CD4-positive, alpha-beta memory T cell (primary cell): Measurements from ENCODE around the gene AP4S1. TPM values are rescaled to one million over a fixed set of nuclear protein-coding genes. Genes with fewer than 3 reads are reported as not detected.

Source experiments
- CTCF ChIA-PET: fragments of 350-600 bp; sonication (Branson Sonifier 250); formaldehyde crosslinking; loops from one replicate; lab custom pipeline; 2021; ENCODE audit warnings: inconsistent platforms; ENCODE audit not compliant: partially characterized antibody; lab: Charles Lee
- POLR2A ChIA-PET: fragments of 350-600 bp; sonication (Branson Sonifier 250); formaldehyde crosslinking; loops from one replicate; lab custom pipeline; 2021; ENCODE audit not compliant: partially characterized antibody; lab: Charles Lee
- DNase-seq, 5 donors: peaks; one replicate each; pipeline versions ENCODE4 v3.0.0 to v3.0.0-alpha.2; 2020 to 2022; ENCODE audit warnings: mixed read lengths in 1 of 5
- H3K27ac ChIP-seq: one replicate; pipeline ENCODE4 v1.7.0; 2013; ENCODE audit warnings: low read depth, low read length
- H3K27me3 ChIP-seq: 2 replicates; pipeline ENCODE4 v1.7.0; 2013; ENCODE audit warnings: mild to moderate bottlenecking, low read length, moderate library complexity; ENCODE audit not compliant: insufficient read depth
- H3K36me3 ChIP-seq: 2 replicates; pipeline ENCODE4 v1.7.0; 2013; ENCODE audit warnings: mild to moderate bottlenecking, low read length, moderate library complexity; ENCODE audit not compliant: insufficient read depth
- H3K4me1 ChIP-seq: 2 replicates; pipeline ENCODE4 v1.7.0; 2013; ENCODE audit warnings: mild to moderate bottlenecking, low read length, moderate library complexity; ENCODE audit not compliant: insufficient read depth
- H3K4me3 ChIP-seq, 2 donors: one replicate each; pipeline ENCODE4 v1.7.0; 2013; ENCODE audit warnings: low read length in 2 of 2, mild to moderate bottlenecking in 1 of 2
- H3K9me3 ChIP-seq, 2 donors: one replicate each; pipeline ENCODE4 v1.7.0; 2013; ENCODE audit warnings: low read length in 2 of 2, control low read depth in 1 of 2; ENCODE audit not compliant: control insufficient read depth in 1 of 2
- H3K27ac Mint-ChIP-seq, 7 donors: one replicate each; pipeline ENCODE4 v1.8.0; 2020 to 2021; ENCODE audit warnings: mixed read lengths in 7 of 7, mild to moderate bottlenecking in 6 of 7, inconsistent platforms in 3 of 7, moderate library complexity in 3 of 7
- H3K27me3 Mint-ChIP-seq, 2 donors: one replicate each; pipeline ENCODE4 v1.8.0; 2020 to 2021; ENCODE audit warnings: mixed read lengths in 2 of 2
- H3K36me3 Mint-ChIP-seq, 2 donors: one replicate each; pipeline ENCODE4 v1.8.0; 2020 to 2021; ENCODE audit warnings: mixed read lengths in 2 of 2, inconsistent platforms in 1 of 2, mild to moderate bottlenecking in 1 of 2
- H3K4me1 Mint-ChIP-seq, 4 donors: one replicate each; pipeline ENCODE4 v1.8.0; 2020 to 2021; ENCODE audit warnings: mixed read lengths in 4 of 4, mild to moderate bottlenecking in 1 of 4
- H3K4me3 Mint-ChIP-seq, 8 donors: one replicate each; pipeline ENCODE4 v1.8.0; 2020 to 2021; ENCODE audit warnings: mixed read lengths in 8 of 8, mild to moderate bottlenecking in 7 of 8, moderate library complexity in 6 of 8, inconsistent platforms in 3 of 8
- H3K9me3 Mint-ChIP-seq, 8 donors: one replicate each; pipeline ENCODE4 v1.8.0; 2020 to 2021; ENCODE audit warnings: mixed read lengths in 8 of 8, mild to moderate bottlenecking in 5 of 8, inconsistent platforms in 3 of 8, moderate library complexity in 1 of 8
- intact Hi-C: fragments of 100-400 bp; cut with micrococcal nuclease; formaldehyde crosslinking; loops from one replicate; pipeline ENCODE4 v1.15.1; 2023
- polyA plus RNA-seq, 2 donors: library from polyadenylated mRNA; unstranded; fragments of 300-500 nt; fragmentation: Illumina TruSeq; gene quantifications; one replicate each; pipeline ENCODE4 v1.2.3, GENCODE V29; 2021
- total RNA-seq, 2 experiments: library from RNA; stranded (reverse); gene quantifications; one replicate each; pipeline ENCODE4 v1.2.3, GENCODE V29; 2021

AP4S1 gene
- total and polyA plus RNA-seq, 4 experiments from 2014 or later, result 4.8 to 22.6 (median 11.4) TPM

DNA sequence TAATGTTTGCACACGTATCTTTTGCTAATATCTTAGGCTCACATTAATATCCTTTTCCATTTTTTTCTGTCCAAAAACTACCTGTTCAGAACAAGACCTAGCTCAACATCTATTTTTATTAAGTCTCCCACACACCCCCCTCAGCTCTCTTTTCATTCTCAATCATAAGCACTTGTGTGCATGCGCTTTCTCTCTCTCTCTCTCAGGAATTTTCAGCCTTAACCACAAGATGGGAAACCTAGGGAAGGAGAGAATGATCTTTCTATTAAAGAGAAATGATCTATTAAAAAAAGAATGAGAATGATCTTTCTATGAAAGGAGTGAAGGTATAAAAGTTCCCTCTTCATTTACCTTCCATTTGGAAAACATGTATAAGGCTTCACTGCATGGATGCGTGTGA lies 39.7 kb upstream of the AP4S1 start:
- peak overlapping the region in 2 of 7 donors; percentile 39 to 76 for H3K27ac Mint-ChIP-seq
- H3K4me3 ChIP-seq, result no peak overlapping the region
- H3K4me3 Mint-ChIP-seq, result no peak overlapping the region
- peaks cover 0 to 2% (median 0%) of the 10 kb centered on the region in 8 donors for H3K9me3 Mint-ChIP-seq
- H3K27me3 ChIP-seq, result no peaks in the 10 kb centered on the region
- H3K4me1 ChIP-seq, result peaks cover under 1% of the 10 kb centered on the region
- H3K36me3 ChIP-seq, result no peaks in the 10 kb centered on the region
- no peaks in the 10 kb centered on the region for H3K27me3 Mint-ChIP-seq
- intact Hi-C loops, result no loop called here
- H3K9me3 ChIP-seq, result no peaks in the 10 kb centered on the region
- ChIA-PET CTCF (interaction anchor here (1.5 kb wide), 1 partner anchor 97 kb away, joined by 4 read pairs; no protein-coding TSS in a partner anchor), POLR2A (no interaction called here)
- H3K27ac ChIP-seq, result no peak overlapping the region
- no peak for DNase-seq
- H3K36me3 Mint-ChIP-seq, result peaks cover 2 to 7% of the 10 kb centered on the region in 2 donors
- H3K4me1 Mint-ChIP-seq, result peaks cover 16 to 32% (median 20%) of the 10 kb centered on the region in 4 donors

DNA sequence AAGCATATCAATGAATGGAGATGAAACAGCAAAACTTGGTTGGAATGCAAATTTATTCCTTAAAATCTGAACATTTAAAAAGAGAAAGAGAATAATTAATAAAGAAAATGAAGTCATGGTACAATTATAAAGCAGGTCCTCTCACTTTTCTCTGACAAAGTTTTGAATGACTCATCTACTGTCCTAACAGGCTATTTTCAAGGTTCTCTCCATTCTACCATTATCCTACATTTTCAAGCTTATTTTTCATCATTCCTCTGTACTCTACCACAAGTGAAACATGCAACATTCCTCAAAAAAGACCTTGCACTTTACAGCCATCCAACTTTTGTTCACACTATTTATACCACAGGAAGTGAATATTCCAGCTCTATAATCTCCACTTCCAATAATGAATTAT lies 36.9 kb upstream of the AP4S1 start:
- Mint-ChIP-seq H3K4me3 (no peak overlapping the region), H3K27me3 (no peaks in the 10 kb centered on the region), H3K4me1 (peaks cover 23 to 38% (median 29%) of the 10 kb centered on the region in 4 donors), H3K27ac (peak overlapping the region in 4 of 7 donors; percentile 6 to 65 (median 18)), H3K9me3 (peaks cover 0 to 2% (median 0%) of the 10 kb centered on the region in 8 donors), H3K36me3 (peaks cover 2 to 7% of the 10 kb centered on the region in 2 donors)
- ChIA-PET CTCF (interaction anchor here (1.1 kb wide), 1 partner anchor 9 kb away, joined by 6 read pairs; no protein-coding TSS in a partner anchor), POLR2A (no interaction called here)
- Histone ChIP-seq H3K27me3 (no peaks in the 10 kb centered on the region), H3K4me1 (peaks cover 13% of the 10 kb centered on the region), H3K9me3 (no peaks in the 10 kb centered on the region), H3K4me3 (no peak overlapping the region), H3K27ac (no peak overlapping the region), H3K36me3 (no peaks in the 10 kb centered on the region)
- no peak for DNase-seq
- intact Hi-C loops, result no loop called here

DNA sequence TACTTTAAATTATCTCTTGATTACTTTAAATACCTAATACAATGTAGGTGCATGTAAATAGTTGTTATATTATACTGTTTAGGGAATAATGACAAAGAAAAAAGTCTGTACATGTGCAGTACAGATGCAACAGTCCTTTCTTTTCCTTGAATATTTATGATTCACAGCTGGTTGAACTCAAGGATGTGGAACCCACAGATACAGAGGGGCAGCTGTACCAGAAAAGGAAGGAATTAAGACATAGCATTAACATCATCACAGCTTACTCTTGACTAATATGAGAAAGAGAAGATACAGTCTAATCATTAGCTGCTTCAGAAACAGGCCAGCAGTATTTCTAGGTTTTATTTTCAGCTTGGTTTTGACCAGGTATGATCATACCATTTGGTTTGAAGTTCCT lies 34.7 kb upstream of the AP4S1 start:
- no peaks in the 10 kb centered on the region for H3K27me3 Mint-ChIP-seq
- Histone ChIP-seq H3K4me1 (peaks cover 24% of the 10 kb centered on the region), H3K27me3 (no peaks in the 10 kb centered on the region), H3K4me3 (no peak overlapping the region), H3K9me3 (no peaks in the 10 kb centered on the region), H3K27ac (no peak overlapping the region), H3K36me3 (no peaks in the 10 kb centered on the region)
- ChIA-PET POLR2A (no interaction called here), CTCF (interaction anchor here (2.7 kb wide), 1 partner anchor 10 kb away, joined by 13 read pairs; no protein-coding TSS in a partner anchor)
- H3K27ac Mint-ChIP-seq, result no peak overlapping the region
- no peak for DNase-seq
- H3K4me3 Mint-ChIP-seq, result no peak overlapping the region
- peaks cover 0 to 2% (median 0%) of the 10 kb centered on the region in 8 donors for H3K9me3 Mint-ChIP-seq
- intact Hi-C loops, result no loop called here
- H3K36me3 Mint-ChIP-seq, result peaks cover under 1 to 7% of the 10 kb centered on the region in 2 donors
- H3K4me1 Mint-ChIP-seq, result peaks cover 29 to 48% (median 38%) of the 10 kb centered on the region in 4 donors

DNA sequence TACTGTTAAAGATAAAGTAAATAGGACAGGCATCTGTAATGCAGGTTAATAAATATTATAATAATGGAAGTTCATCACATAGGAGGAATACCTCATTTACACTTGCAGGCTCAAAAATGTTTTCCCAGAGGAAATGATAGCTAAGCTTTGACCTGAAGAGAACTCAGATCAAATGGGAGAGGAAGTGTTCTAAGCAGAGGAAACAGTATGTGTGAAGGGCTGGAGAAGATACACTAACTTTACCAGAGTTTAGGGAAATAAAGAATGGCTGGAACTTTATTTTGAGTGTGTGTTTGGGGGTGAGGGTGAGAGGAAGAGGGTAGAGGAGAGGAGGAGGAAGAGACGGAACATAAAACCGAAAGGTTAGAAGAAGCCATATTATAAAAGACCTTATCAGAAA lies 34.0 kb upstream of the AP4S1 start:
- Mint-ChIP-seq H3K36me3 (peaks cover 0 to 7% of the 10 kb centered on the region in 2 donors), H3K27ac (peak overlapping the region in 4 of 7 donors; percentile 26 to 76 (median 40)), H3K27me3 (no peaks in the 10 kb centered on the region), H3K9me3 (peaks cover 0 to 2% (median 0%) of the 10 kb centered on the region in 8 donors), H3K4me3 (peak overlapping the region in 2 of 8 donors; percentile 26 to 45), H3K4me1 (peaks cover 33 to 49% (median 41%) of the 10 kb centered on the region in 4 donors)
- CTCF ChIA-PET, result interaction anchor here (2.7 kb wide), 1 partner anchor 11 kb away, joined by 13 read pairs; no protein-coding TSS in a partner anchor
- intact Hi-C loops, result no loop called here
- Histone ChIP-seq H3K9me3 (no peaks in the 10 kb centered on the region), H3K27ac (no peak overlapping the region), H3K4me1 (peaks cover 30% of the 10 kb centered on the region), H3K4me3 (no peak overlapping the region), H3K36me3 (no peaks in the 10 kb centered on the region), H3K27me3 (no peaks in the 10 kb centered on the region)
- no peak for DNase-seq
- POLR2A ChIA-PET, result no interaction called here

DNA sequence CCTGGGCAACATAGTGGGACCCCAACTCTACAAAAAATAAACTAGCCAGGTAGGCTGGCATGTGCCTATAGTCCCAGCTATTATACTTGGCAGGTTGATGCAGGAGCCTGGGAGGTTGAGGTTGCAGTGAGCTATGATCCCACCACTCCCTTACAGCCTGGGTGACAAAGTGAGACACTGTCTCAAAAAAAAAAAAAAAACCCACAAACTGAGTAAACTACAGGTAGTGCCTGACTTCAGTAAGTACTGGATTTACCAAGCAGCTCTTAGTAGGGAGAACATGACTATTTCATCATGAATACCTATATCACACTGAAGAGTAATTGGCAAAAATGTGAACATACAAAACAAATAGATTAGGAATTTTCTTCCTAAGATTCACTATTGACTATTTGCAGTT lies 32.4 kb upstream of the AP4S1 start:
- no peaks in the 10 kb centered on the region for H3K9me3 ChIP-seq
- DNase-seq, result no peak
- intact Hi-C loops, result no loop called here
- no peaks in the 10 kb centered on the region for H3K27me3 ChIP-seq
- H3K4me3 ChIP-seq, result no peak overlapping the region
- POLR2A ChIA-PET, result no interaction called here
- CTCF ChIA-PET, result interaction anchor here (2.7 kb wide), 1 partner anchor 13 kb away, joined by 13 read pairs; no protein-coding TSS in a partner anchor
- Mint-ChIP-seq H3K27ac (no peak overlapping the region), H3K9me3 (peaks cover 0 to 6% (median 1%) of the 10 kb centered on the region in 8 donors), H3K27me3 (no peaks in the 10 kb centered on the region), H3K4me1 (peaks cover 34 to 61% (median 48%) of the 10 kb centered on the region in 4 donors), H3K36me3 (peaks cover 12 to 22% of the 10 kb centered on the region in 2 donors), H3K4me3 (no peak overlapping the region)
- H3K27ac ChIP-seq, result no peak overlapping the region
- H3K36me3 ChIP-seq, result peaks cover 2% of the 10 kb centered on the region
- H3K4me1 ChIP-seq, result peaks cover 30% of the 10 kb centered on the region

DNA sequence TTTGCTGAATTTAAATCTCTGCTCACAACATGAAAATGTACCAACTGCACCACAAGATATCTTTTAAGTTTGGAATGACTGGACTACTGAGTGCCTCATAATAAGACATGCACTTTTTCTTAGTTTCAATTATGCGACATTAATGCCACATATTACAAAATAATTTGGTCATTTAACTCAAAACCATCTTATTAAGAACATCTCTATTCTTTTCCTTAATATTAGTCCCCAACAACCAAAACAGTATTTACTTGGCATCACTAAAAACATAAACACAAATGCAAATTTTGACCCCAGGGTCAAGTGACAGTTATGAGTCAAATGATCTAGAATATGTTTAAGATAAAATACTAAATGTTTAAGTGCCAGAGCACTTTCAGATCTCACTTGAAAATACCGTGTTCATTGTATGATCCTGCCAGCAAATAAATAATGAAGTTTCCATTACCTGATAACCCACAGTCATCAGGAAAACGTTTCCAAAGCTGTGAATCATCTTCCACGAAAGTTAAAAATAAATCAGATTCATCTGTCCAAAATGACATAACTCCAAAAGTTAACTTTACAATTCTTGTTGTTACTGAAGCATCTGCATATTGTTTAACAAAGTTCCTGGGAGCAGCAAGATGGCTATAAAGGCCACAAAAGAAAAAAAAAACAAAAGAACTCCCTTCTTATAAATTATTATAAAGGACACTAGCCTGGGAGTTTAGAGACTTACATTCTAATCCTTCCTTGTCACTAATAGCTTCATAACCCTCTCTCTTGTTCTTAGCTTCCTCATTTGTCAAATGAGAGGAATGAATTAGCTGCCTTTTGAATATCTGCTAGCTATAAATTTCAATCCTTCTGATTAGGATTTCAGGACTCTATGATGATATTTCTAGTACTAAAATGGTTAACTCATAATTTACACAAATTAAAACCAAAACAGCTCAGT lies 30.5 kb upstream of the AP4S1 start:
- intact Hi-C loops, result no loop called here
- Histone ChIP-seq H3K4me1 (peaks cover 30% of the 10 kb centered on the region), H3K27me3 (no peaks in the 10 kb centered on the region), H3K27ac (no peak overlapping the region), H3K9me3 (no peaks in the 10 kb centered on the region), H3K36me3 (peaks cover 10% of the 10 kb centered on the region), H3K4me3 (no peak overlapping the region)
- peaks cover 28 to 58% (median 36%) of the 10 kb centered on the region in 4 donors for H3K4me1 Mint-ChIP-seq
- H3K9me3 Mint-ChIP-seq, result peaks cover 0 to 21% (median 8%) of the 10 kb centered on the region in 8 donors
- H3K27ac Mint-ChIP-seq, result peak overlapping the region in 4 of 7 donors; percentile 12 to 76 (median 42)
- no peak for DNase-seq
- H3K4me3 Mint-ChIP-seq, result peak overlapping the region in 3 of 8 donors; percentile 20 to 28 (median 22)
- POLR2A ChIA-PET, result no interaction called here
- CTCF ChIA-PET, result interaction anchor here (0.7 to 1.8 kb wide), 2 partner anchors 14 to 17 kb away, joined by 4 to 8 read pairs; no protein-coding TSS in a partner anchor
- no peaks in the 10 kb centered on the region for H3K27me3 Mint-ChIP-seq
- peaks cover 23 to 32% of the 10 kb centered on the region in 2 donors for H3K36me3 Mint-ChIP-seq

DNA sequence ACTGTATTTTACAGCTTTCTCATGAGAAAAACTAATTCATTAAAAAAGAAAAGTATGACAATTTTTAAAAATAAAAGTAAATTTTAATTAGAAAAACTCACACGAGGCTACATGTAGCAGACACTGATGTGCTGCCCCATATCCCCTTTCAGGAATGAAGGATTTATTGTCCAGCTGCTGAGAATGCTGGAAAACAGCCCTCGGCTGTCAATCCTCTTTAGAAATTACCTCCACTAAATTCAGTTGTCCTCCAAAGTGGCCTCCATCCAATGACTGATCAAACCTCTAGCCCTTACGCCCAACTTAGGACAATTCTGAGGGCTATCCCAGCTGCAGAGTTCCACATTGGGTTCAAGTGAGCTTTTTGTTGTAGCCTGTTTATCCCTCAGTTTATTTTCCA lies 29.8 kb upstream of the AP4S1 start:
- POLR2A ChIA-PET, result no interaction called here

More for the DNA sequence above, 29.8 kb upstream of the AP4S1 start:
- Histone ChIP-seq H3K27ac (no peak overlapping the region), H3K27me3 (no peaks in the 10 kb centered on the region), H3K9me3 (no peaks in the 10 kb centered on the region), H3K36me3 (peaks cover 10% of the 10 kb centered on the region), H3K4me1 (peaks cover 30% of the 10 kb centered on the region), H3K4me3 (no peak overlapping the region)
- Mint-ChIP-seq H3K36me3 (peaks cover 28 to 39% of the 10 kb centered on the region in 2 donors), H3K9me3 (peaks cover 0 to 21% (median 8%) of the 10 kb centered on the region in 8 donors), H3K4me1 (peaks cover 28 to 61% (median 38%) of the 10 kb centered on the region in 4 donors), H3K27ac (peak overlapping the region in 2 of 7 donors; percentile 11 to 50), H3K4me3 (peak overlapping the region in 1 of 8 donors; percentile 28), H3K27me3 (no peaks in the 10 kb centered on the region)
- DNase-seq, result no peak
- intact Hi-C loops, result no loop called here
- CTCF ChIA-PET, result interaction anchor here (0.8 to 1.8 kb wide), 2 partner anchors 15 to 87 kb away, joined by 3 to 8 read pairs; no protein-coding TSS in a partner anchor
